Measurements from ENCODE around the gene ZC3H18. TPM values are rescaled to one million over a fixed set of nuclear protein-coding genes. Genes with fewer than 3 reads are reported as not detected.

Gene ZC3H18
- total and polyA plus RNA-seq, 2 of the 4 experiments (the other 2 are of a cell fraction): 3.4 to 21.3 TPM

DNA sequence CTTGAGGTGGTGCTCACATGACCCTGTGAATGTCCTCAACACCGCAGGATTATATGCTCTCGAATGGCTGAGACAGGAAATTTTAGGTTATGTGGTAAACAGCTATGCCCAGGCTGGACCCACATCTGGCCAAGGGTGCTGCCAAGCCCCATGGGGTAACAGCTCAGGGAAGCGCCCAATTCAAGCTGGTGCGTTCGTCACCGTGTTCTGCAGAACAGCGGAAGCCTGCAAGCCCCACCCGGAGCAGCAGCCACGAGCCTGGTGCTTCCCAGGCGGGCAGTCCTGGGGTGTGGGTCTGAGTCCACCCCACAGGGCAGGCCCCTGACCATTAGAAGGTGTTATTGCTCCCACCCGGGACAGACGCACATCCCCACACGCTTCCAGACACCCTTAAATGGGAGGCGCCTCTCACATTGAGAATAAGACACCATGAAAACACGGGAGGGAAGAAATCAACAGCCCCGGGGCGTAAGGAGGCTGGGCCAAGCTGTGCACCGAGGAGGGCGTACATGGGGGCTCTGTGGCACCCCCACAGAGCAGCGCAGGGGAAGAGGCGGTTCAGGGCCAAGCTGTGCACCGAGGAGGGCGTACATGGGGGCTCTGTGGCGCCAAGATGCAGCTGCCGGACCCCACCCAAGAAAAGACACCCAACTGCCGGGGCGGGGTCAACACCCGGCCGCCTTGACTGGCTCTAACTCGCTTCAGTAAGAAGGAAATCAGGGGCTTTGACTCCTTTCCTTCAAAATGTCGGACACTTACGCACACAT lies 83.6 kb downstream of the ZC3H18 start:
- Histone ChIP-seq H3K4me3 (ENCODE audit: insufficient read depth, low read depth, low read length) (no peak overlapping the region), H3K4me2 (ENCODE audit: low read depth, low read length) (no peak overlapping the region), H2BK15ac (ENCODE audit: low read depth, low read length) (no peak overlapping the region), H3K18ac (ENCODE audit: low read depth, low read length) (no peak overlapping the region), H4K20me1 (ENCODE audit: insufficient read depth, low read length) (peaks cover 3% of the 10 kb centered on the region; the same call in 1 of the 2 replicates), H2BK120ac (ENCODE audit: low read depth, low read length) (no peak overlapping the region), H3K27me3 (ENCODE audit: control insufficient read depth, insufficient read depth, low read length) (no peaks in the 10 kb centered on the region), H3K9me3 (ENCODE audit: control insufficient read depth, insufficient read depth, low read length) (no peaks in the 10 kb centered on the region), H3K56ac (ENCODE audit: extremely low read depth, insufficient read depth, low read length) (no peak overlapping the region), H2BK20ac (ENCODE audit: low read depth, low read length) (no peak overlapping the region), H3K9ac (ENCODE audit: low read depth, low read length) (no peak overlapping the region), H2AK9ac (replicated peaks; ENCODE audit: low read depth, low read length, poor library complexity) (no peak overlapping the region), H3K36me3 (ENCODE audit: control insufficient read depth, insufficient read depth, low read length) (peaks cover 13% of the 10 kb centered on the region), H3K9me1 (ENCODE audit: insufficient read depth, low read length) (no peaks in the 10 kb centered on the region), H3K23ac (ENCODE audit: low read depth, low read length) (no peak overlapping the region), H3K14ac (replicated peaks; ENCODE audit: low read depth, low read length) (no peak overlapping the region), H4K91ac (ENCODE audit: insufficient read depth, low read depth, low read length) (no peak overlapping the region), H3K4ac (ENCODE audit: low read depth, low read length) (no peak overlapping the region), H3K4me1 (ENCODE audit: control insufficient read depth, insufficient read depth, low read length) (peaks cover 5% of the 10 kb centered on the region; the same call in 1 of the 2 replicates), H2AFZ (replicated peaks; ENCODE audit: low read length, poor library complexity) (no peak overlapping the region), H2BK5ac (ENCODE audit: low read depth, low read length, poor library complexity, severe bottlenecking) (no peak overlapping the region), H4K8ac (ENCODE audit: low read depth in 2 of 2, low read length in 2 of 2) (no peak overlapping the region), H2AK5ac (ENCODE audit: low read depth, low read length) (no peak overlapping the region), H4K5ac (ENCODE audit: low read depth, low read length) (no peak overlapping the region), H3K79me1 (ENCODE audit: low read depth in 1 of 2, low read length in 2 of 2) (peaks cover 0 to 26% of the 10 kb centered on the region in 2 experiments; a peak in 2 of 4 replicates), H3K27ac (ENCODE audit: insufficient read depth, low read length) (no peak overlapping the region)
- 94% methylated on average over 19 of the region's 32 CpGs; no CpG with 5 or more reads in 1 of the 2 experiments for WGBS, 2 experiments (ENCODE audit: extremely low coverage in 2 of 2, insufficient read length in 1 of 2)
- no peak for ATAC-seq (ENCODE audit: low read depth)
- TF ChIP-seq CTCF (conservative IDR thresholded peaks at IDR 0.05; ENCODE audit: low read depth, low read length): no peak
- BruUV-seq (replicated peaks): no TSS peak
- ChIA-PET CTCF (no interaction called here), POLR2A (ENCODE audit: unreplicated experiment) (no interaction called here)
- DNase-seq: no peak
- in situ Hi-C loops (cut with MboI; ENCODE audit: low sequenced_read_pairs) (no loop called here), dilution Hi-C loops (cut with HindIII; ENCODE audit: low sequenced_read_pairs, unreplicated experiment) (no loop called here), intact Hi-C loops (cut with micrococcal nuclease) (no loop called here)
